Hepatocyte (in vitro differentiated cells): ENCODE measurements around the gene TMEM164. TPM values are rescaled to one million over a fixed set of nuclear protein-coding genes. Genes with fewer than 3 reads are reported as not detected.
A peak's percentile ranks its signal among the peaks of the same experiment; 100 is the strongest.

Experiments
- DNase-seq: peaks from one replicate; pipeline ENCODE4 v3.0.0-alpha.2; 2016; ENCODE audit warnings: low spot score
- H2AFZ ChIP-seq: fragments of 200-600 bp; sonication (generic); 2 replicates; pipeline ENCODE4 v1.6.0; 2016; ENCODE audit warnings: antibody characterized with exemption, mild to moderate bottlenecking
- H3K27ac ChIP-seq: fragments of 200-600 bp; sonication (generic); 2 replicates; pipeline ENCODE4 v1.5.1; 2016; ENCODE audit warnings: mild to moderate bottlenecking
- H3K27me3 ChIP-seq: fragments of 200-600 bp; sonication (generic); 2 replicates; pipeline ENCODE4 v1.6.1; 2016
- H3K36me3 ChIP-seq: fragments of 200-600 bp; sonication (generic); replicated peaks from 2 replicates; pipeline ENCODE4 v1.5.1; 2016; ENCODE audit warnings: low read depth; ENCODE audit not compliant: insufficient read depth
- H3K4me1 ChIP-seq: fragments of 200-600 bp; sonication (generic); 2 replicates; pipeline ENCODE4 v1.5.1; 2016; ENCODE audit warnings: mild to moderate bottlenecking, moderate library complexity; ENCODE audit not compliant: insufficient read depth
- H3K4me2 ChIP-seq: fragments of 200-600 bp; sonication (generic); 2 replicates; pipeline ENCODE4 v1.6.0; 2016
- H3K4me3 ChIP-seq: fragments of 200-600 bp; sonication (generic); 2 replicates; pipeline ENCODE4 v1.5.1; 2016; ENCODE audit warnings: mild to moderate bottlenecking
- H3K79me2 ChIP-seq: fragments of 200-600 bp; sonication (generic); 2 replicates; pipeline ENCODE4 v1.6.0; 2017; ENCODE audit warnings: mild to moderate bottlenecking
- H3K9me2 ChIP-seq: fragments of 200-600 bp; sonication (generic); replicated peaks from 2 replicates; pipeline ENCODE4 v1.6.0; 2017; ENCODE audit warnings: mild to moderate bottlenecking; ENCODE audit not compliant: insufficient read depth
- H3K9me3 ChIP-seq: fragments of 200-600 bp; sonication (generic); 2 replicates; pipeline ENCODE4 v1.5.1; 2016; ENCODE audit warnings: low read depth, mild to moderate bottlenecking
- H4K20me1 ChIP-seq: fragments of 200-600 bp; sonication (generic); 2 replicates; pipeline ENCODE4 v1.6.0; 2016; ENCODE audit warnings: mild to moderate bottlenecking; ENCODE audit not compliant: insufficient read depth, poor library complexity, severe bottlenecking
- EZH2 ChIP-seq: fragments of 200-600 bp; sonication (generic); IDR thresholded peaks from 2 replicates; pipeline ENCODE4 v1.6.1; 2016; ENCODE audit warnings: antibody characterized with exemption, mild to moderate bottlenecking, borderline replicate concordance
- EZH2phosphoT487 ChIP-seq: fragments of 200-600 bp; sonication (generic); IDR thresholded peaks from one replicate; pipeline ENCODE4 v1.6.1; 2018; ENCODE audit warnings: antibody characterized with exemption, mild to moderate bottlenecking, low read depth, moderate library complexity; ENCODE audit not compliant: unreplicated experiment, severe bottlenecking
- WGBS: methylation state at CpG from one replicate; pipeline ENCODE4 v1.1.6; 2016; ENCODE audit warnings: low lambda C conversion rate; ENCODE audit errors: missing lambda C conversion rate; 5-methylcytosine and 5-hydroxymethylcytosine counted together
- polyA plus RNA-seq: library from polyadenylated mRNA; unstranded; fragments of >200 nt; fragmentation: Nextera tagmentation; extraction: Ambion mirVana; gene quantifications from 2 replicates; pipeline ENCODE4 v1.2.1, GENCODE V29; 2016
- total RNA-seq: library from RNA; depleted of rRNA; stranded (reverse); fragments of >200 nt; gene quantifications from 2 replicates; pipeline ENCODE4 v1.2.3, GENCODE V29; 2014
- TF ChIP-seq, protein P1 (sequence below): fragments of 200-600 bp; sonication (generic); IDR thresholded peaks from 2 replicates; pipeline ENCODE4 v1.5.1; 2016; ENCODE audit warnings: antibody characterized with exemption, mild to moderate bottlenecking; ENCODE audit not compliant: poor library complexity

The TMEM164 gene
- total and polyA plus RNA-seq, 2 experiments from 2014 or later = 5.4 to 34.2 TPM

DNA sequence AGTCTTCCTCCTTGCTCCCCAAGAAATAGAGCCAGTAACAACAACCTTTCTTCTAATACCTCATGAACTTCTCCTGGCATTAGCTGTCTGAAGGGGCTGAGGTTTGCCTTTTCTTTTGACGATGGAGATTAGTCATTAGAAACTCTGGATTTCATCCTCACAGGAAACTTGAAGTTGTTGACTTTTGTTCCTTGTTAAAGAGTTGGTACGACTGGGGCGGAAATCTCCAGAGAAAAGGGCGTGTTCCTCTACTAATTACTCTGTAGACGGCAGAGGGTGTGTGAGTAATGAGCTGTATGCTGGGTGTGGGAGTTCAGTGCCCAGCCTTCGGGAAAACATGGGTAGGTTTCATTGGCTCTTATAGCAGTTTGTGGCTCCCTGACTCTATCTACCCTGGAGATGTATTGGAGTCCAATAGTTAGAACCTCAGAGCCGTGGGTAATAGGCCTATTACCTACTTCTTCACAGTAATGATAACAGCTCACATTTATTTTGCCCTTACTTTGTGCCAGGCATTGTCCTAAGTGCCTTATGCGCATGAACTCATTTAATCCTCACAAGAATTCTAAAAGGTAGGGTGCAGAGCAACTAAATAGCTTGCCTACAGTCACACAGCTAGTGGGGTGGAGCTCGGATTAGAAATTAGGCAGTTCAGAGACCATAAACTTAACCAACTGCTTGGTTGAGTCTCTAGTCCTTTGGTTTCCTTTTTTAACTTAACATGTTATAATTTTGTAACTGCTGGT lies 23.4 kb downstream of the TMEM164 start:
- Histone ChIP-seq H3K27ac (peak overlapping the region; percentile 76), H2AFZ (no peak overlapping the region), H3K36me3 (no peaks in the 10 kb centered on the region), H3K79me2 (peaks cover 7% of the 10 kb centered on the region), H3K4me1 (peaks cover 5% of the 10 kb centered on the region), H3K27me3 (no peaks in the 10 kb centered on the region), H3K9me2 (no peaks in the 10 kb centered on the region), H4K20me1 (no peaks in the 10 kb centered on the region), H3K9me3 (no peaks in the 10 kb centered on the region), H3K4me3 (no peak overlapping the region), H3K4me2 (peak overlapping the region; percentile 18)
- WGBS = 60% methylated on average over 9 of the region's 9 CpGs
- DNase-seq = peak; percentile 59
- TF ChIP-seq EZH2phosphoT487 = no peak
- TF ChIP-seq EZH2 = no peak
- TF ChIP-seq, protein P1, sequence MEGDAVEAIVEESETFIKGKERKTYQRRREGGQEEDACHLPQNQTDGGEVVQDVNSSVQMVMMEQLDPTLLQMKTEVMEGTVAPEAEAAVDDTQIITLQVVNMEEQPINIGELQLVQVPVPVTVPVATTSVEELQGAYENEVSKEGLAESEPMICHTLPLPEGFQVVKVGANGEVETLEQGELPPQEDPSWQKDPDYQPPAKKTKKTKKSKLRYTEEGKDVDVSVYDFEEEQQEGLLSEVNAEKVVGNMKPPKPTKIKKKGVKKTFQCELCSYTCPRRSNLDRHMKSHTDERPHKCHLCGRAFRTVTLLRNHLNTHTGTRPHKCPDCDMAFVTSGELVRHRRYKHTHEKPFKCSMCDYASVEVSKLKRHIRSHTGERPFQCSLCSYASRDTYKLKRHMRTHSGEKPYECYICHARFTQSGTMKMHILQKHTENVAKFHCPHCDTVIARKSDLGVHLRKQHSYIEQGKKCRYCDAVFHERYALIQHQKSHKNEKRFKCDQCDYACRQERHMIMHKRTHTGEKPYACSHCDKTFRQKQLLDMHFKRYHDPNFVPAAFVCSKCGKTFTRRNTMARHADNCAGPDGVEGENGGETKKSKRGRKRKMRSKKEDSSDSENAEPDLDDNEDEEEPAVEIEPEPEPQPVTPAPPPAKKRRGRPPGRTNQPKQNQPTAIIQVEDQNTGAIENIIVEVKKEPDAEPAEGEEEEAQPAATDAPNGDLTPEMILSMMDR = no peak

DNA sequence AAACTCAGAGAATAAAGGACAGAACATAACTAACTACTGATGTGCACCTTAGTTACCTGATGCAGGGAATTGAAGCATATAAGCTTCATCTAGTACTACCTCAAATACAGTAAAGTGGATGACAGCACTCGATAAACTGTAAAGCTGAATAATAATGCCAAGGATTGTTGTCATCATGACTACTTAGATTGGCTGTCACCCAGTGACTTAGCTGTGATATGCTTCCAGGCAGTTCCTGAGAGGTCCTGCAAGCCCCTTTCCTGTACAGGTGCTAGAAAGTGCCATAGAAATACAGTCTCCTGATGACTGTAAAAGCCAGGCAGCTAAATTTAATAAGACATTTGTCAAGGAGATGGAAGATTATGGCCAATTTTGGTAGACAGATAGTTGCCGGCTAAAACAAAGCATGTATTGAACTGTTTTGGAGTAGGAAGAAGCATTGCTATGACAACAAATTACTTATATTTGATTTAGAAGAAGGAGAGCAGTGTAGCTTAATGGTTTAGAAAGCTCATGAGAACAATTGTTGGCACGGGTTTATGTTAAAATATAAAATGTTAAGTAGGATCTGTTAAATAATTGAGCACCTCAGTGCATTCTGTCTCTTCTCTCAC lies 29.7 kb downstream of the TMEM164 start:
- H3K27ac ChIP-seq = no peak overlapping the region
- no peak for DNase-seq
- no peak overlapping the region for H2AFZ ChIP-seq
- no peak for TF ChIP-seq EZH2
- TF ChIP-seq, protein P1 = no peak
- TF ChIP-seq EZH2phosphoT487 = no peak
- no peaks in the 10 kb centered on the region for H3K9me2 ChIP-seq
- no peaks in the 10 kb centered on the region for H3K27me3 ChIP-seq
- no peak overlapping the region for H3K4me3 ChIP-seq
- H3K9me3 ChIP-seq = no peaks in the 10 kb centered on the region
- peaks cover 8% of the 10 kb centered on the region for H3K79me2 ChIP-seq
- no peak overlapping the region for H3K4me2 ChIP-seq
- peaks cover 6% of the 10 kb centered on the region for H3K4me1 ChIP-seq
- WGBS = 68% methylated on average over 3 of the region's 3 CpGs
- no peaks in the 10 kb centered on the region for H3K36me3 ChIP-seq
- H4K20me1 ChIP-seq = no peaks in the 10 kb centered on the region

DNA sequence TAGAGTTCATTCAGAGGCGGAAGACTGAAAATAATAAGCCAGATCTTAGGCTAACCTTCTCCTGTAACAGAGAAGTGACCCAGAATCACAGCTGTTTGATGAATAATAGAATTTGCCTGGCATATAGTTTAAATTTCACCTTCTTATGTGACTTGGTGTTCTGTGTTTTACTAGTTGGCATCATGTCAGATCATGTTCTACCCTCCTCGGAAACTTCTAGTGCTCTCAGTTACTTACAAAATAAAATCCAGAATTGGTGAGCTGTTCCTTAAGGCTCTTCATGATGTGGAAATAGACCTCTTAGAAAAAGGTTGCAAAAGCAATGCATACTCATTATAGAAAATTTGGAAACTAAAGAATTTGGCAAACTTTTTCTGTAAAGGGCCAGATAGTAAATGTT lies 31.1 kb downstream of the TMEM164 start:
- Histone ChIP-seq H3K27me3 (no peaks in the 10 kb centered on the region), H3K4me3 (no peak overlapping the region), H2AFZ (no peak overlapping the region), H3K36me3 (no peaks in the 10 kb centered on the region), H3K9me3 (no peaks in the 10 kb centered on the region), H3K4me1 (peaks cover 6% of the 10 kb centered on the region), H3K9me2 (no peaks in the 10 kb centered on the region), H3K79me2 (peaks cover 6% of the 10 kb centered on the region), H3K27ac (no peak overlapping the region), H4K20me1 (no peaks in the 10 kb centered on the region), H3K4me2 (no peak overlapping the region)
- TF ChIP-seq EZH2phosphoT487 (no peak), EZH2 (no peak)
- TF ChIP-seq, protein P1 = no peak
- WGBS = 91% methylated on average over 2 of the region's 2 CpGs
- DNase-seq = no peak
